Endometrial microvascular endothelial cells (primary cell): Measurements from ENCODE around the gene BIRC5. TPM values are rescaled to one million over a fixed set of nuclear protein-coding genes. Genes with fewer than 3 reads are reported as not detected.

Experiments used
- in situ Hi-C: cut with HindIII; loops from 2 replicates; pipeline ENCODE4 v1.10.0; 2017; ENCODE audit warnings: low sequenced_read_pairs, low pct_unique_long_range_greater_than_20kb; ENCODE audit errors: inconsistent ontology term
- total RNA-seq: library from RNA; depleted of rRNA; stranded (reverse); fragments of >200 nt; gene quantifications from one replicate; pipeline ENCODE4 v1.2.3, GENCODE V29; 2015; ENCODE audit errors: inconsistent ontology term

Gene BIRC5
- total RNA-seq, 1 donor from 2014 or later, result 92.2 TPM

DNA sequence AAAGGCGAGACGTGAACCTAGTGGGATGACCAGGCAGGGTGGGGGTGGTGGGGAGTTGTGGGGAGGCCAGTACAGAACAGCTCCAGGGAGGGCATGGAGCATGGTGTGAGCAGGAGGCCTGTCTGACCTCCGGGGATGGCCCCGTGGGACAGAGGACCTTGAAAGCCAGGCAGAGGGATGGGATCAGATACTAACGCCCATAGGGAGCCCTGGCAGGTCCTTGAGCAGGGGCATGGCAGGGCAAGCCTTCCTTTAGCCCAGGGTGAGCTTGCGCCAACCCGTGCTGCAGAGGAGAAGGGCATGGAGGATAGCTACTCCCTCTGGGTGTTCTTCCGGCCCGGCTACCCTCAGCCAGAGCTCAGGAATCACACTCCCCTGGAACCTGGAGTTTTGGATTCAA, 52.7 kb downstream of the BIRC5 start:
- in situ Hi-C loops, result no loop called here

GRCh38 chr17:78267253-78268073, 53.4 kb downstream of the BIRC5 start:
- in situ Hi-C loops, result no loop called here

GRCh38 chr17:78268191-78268874, 54.3 kb downstream of the BIRC5 start:
- in situ Hi-C loops, result no loop called here

DNA sequence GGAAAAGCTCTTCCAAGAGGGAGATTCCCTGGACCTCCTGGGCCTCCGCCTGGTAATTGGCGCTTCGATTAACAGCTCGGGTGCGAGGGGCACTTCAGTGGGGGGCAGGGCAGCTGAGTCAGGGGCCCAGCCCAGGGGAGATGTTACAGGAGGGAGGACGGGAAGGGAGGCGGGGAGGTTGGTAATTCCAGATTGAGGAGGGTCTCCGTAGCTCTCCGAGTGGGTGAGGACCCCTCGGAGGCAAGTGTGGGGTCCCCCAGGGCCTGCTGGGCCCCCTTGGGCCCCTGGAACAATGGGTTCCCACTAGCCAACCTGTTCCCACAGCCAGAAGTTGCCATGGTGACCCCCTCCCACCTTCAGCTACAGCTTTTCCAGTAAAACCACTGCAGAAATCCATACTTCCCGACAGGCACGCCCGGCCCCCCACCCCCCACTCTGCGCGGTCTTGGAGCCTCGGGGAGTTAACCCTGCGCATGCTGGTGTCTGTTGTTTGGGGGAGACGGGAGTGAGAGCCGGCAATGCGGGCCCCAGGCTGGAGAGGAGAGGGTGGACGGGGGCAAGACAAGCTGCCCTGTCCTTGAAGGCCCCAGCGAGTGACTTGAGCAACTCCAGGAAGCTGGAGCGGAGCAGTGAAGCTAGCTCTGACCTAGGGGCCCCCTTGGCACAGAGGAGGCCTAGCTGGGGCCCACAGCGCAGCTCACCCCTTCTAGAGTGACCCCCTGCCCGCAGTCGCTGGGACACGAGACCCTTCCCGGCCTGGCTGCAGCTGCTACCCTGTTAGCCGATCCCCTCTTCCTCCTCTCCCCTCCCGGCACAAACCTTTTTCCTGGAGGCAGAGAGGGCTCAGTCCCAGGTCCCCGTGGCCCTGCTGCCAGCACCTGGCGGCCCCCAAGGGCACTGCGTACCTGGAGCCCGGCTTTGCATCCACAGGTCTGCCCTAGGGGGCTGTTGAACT, 55.2 kb downstream of the BIRC5 start:
- in situ Hi-C loops, result no loop called here

GRCh38 chr17:78269955-78270381, 55.9 kb downstream of the BIRC5 start:
- in situ Hi-C loops, result no loop called here

DNA sequence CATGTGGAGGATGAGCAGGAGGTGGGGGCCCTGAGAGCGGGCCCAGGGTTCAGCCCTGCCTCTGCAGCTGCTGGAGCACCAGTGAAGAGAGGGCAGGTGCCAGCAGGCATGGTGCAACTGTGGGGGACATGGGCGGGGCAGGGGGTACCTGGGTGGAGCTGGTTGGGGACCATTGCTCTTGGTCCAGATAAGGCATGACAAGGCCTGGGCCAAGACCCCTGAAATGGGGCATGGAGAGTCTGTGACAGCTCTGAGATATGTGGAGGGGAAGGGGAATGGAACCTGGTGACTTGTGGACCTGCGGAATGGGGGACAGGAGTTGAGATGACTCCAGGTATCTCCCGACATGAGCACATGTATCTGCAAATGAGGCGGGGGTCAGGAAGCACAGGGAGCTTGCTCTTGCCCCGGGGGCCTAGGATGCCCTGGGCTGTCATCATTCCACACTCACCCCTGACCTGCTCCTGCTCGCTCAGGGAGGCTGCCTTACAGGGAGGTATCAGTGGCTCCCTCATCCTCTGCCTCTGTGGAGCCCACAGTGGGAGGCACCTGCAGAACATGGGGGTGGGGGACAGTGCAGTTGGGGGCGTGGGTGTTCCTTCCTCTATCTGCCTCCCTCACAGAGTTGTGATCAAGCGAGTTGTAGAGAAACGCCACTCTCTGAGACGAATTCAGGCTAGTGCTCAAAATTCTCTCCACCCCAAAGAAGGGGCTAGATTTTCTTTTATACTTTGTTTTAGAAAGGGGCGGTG, 57.5 kb downstream of the BIRC5 start:
- in situ Hi-C loops, result no loop called here

DNA sequence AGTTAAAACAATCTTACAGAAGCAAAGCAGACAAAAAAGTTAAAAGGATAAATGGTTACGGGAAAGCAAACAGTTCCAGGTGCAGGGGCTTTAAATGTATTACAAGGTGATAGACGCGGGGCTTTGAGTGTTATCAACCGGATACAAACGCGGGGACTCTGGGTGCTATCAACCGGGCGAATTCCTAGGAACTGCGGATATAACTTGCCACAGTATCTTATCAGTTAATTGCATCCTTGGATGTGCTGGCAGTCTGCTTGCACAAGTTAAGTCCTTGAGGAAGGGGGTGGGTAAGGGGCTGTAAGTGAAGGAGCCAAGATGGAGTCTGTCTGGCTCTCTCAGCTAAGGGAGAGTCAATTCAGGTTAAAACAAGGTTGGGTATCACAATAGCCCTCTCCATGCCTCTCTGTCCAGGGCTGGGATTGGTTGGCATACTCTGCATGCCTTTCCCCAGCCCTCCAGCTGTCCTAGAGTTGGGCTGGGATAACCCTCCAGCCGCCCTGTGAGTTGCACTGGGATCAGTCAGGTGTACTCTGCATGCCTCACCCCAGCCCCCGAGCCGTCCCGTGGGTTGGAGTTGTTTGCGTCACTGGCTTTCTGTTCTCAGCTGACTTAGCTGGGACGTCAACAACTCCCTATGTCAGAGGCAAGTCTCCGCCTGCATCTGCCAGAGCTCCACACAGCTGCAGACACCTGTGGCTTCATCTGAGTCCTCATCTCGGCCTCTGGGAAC, 58.3 kb downstream of the BIRC5 start:
- in situ Hi-C loops, result no loop called here

DNA sequence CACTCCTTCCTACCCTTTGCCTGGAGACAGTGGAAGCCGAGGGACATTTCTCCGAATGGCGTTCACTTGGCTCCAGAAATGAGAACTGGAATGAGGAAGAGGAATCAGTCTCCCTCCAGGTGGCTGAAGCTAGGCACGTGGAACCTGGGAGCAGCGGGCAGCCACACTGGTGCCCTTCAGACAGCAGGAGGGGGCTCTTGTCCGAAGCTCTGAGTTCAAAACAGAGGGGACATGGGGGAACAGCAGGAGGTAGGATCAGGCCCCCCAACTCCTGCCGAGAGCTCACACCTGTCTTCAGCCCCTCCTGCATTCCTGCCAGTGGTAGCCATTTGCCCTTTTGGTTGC, 58.8 kb downstream of the BIRC5 start:
- in situ Hi-C loops, result no loop called here

- in situ Hi-C loops, result no loop called here
These were observed 59.8 kb downstream of the BIRC5 start for GRCh38 chr17:78273813-78274212.

Other genes starting within 250 kb of the BIRC5 start
- 30.3 TPM for gene TMC6, start 85.5 kb upstream of the BIRC5 start, total RNA-seq
- gene TMC8, start 83.5 kb upstream of the BIRC5 start, total RNA-seq, result not detected
- not detected for gene C17orf99, start 67.9 kb upstream of the BIRC5 start, total RNA-seq
- 37.4 TPM for gene SYNGR2, start 45.7 kb upstream of the BIRC5 start, total RNA-seq
- 139 TPM for gene TK1, start 27.2 kb upstream of the BIRC5 start, total RNA-seq
- gene AFMID, start 26.9 kb upstream of the BIRC5 start, total RNA-seq, result 23.1 TPM
- not detected for gene TMEM235, start 17.4 kb downstream of the BIRC5 start, total RNA-seq
- gene SOCS3, start 145.8 kb downstream of the BIRC5 start, total RNA-seq, result 32.7 TPM
- 37.5 TPM for gene PGS1, start 164.4 kb downstream of the BIRC5 start, total RNA-seq